GM12801 (cell line): ENCODE results near the gene DAZAP1.

Source experiments
- CTCF ChIP-seq: IDR thresholded peaks from one replicate; pipeline ENCODE4 v1.5.1; 2011; ENCODE audit warnings: control low read depth; ENCODE audit not compliant: insufficient read length; ENCODE audit errors: extremely low read depth

Gene DAZAP1

GRCh38 chr19:1386945-1387683 is 20.3 kb upstream of the DAZAP1 start:
- no peak for TF ChIP-seq CTCF

GRCh38 chr19:1387684-1388636 is 19.4 kb upstream of the DAZAP1 start:
- no peak for TF ChIP-seq CTCF

- TF ChIP-seq CTCF: no peak
These were observed 18.8 kb upstream of the DAZAP1 start for GRCh38 chr19:1388637-1389026.

- no peak for TF ChIP-seq CTCF
These were observed 18.1 kb upstream of the DAZAP1 start for GRCh38 chr19:1389033-1389940.

GRCh38 chr19:1390890-1391423 is 16.4 kb upstream of the DAZAP1 start:
- no peak for TF ChIP-seq CTCF

GRCh38 chr19:1392407-1392806 is 15.0 kb upstream of the DAZAP1 start:
- TF ChIP-seq CTCF: no peak
